HT1080 (cell line): ENCODE results near the gene TMEM163. TPM values are rescaled to one million over a fixed set of nuclear protein-coding genes. Genes with fewer than 3 reads are reported as not detected.
A peak's percentile ranks its signal among the peaks of the same experiment; 100 is the strongest.

Experiments
- DNase-seq: peaks from one replicate; pipeline ENCODE4 v3.0.0-alpha.2; 2015; ENCODE audit warnings: low read depth
- total RNA-seq: library from RNA; depleted of rRNA; stranded (reverse); fragments of >200 nt; shearing (Covaris generic); gene quantifications from 2 replicates; pipeline ENCODE4 v1.2.3, GENCODE V29; 2014

TMEM163 gene
- total RNA-seq, 1 experiment from 2014 or later, result 1.0 TPM

DNA sequence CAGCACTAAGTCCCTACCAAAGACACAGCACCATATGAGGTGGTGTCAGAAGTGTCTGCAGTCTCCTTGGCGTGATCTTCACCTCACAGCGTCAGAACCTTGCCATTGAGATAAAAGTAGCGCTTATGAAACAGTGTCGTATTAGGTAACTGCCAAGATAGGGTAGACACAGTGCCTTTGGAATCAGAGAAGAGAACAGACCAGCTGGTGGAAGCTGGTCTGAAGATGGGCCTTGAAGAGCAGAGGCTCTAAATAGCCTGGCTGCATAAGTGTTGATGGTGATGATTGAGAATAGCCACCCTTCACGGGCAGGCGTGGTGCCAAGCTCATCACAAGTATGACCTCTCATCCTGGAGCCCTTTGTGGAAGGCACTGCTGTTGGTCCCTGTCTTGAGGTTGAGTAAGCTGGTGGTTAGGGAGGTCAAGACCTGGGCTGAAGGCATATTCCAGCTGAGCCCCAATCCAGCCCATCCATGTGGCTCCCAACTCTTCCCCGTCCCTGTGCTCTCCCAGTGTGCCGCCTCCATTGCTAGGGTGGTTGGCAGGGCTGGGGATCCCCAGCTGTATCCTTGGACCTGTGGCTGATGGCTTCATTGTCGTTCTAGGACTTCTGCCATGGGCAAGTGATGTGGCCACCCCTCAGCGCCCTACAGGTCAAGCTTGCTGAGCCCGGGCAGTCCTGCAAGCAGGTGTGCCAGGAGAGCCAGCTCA, 277.5 kb downstream of the TMEM163 start:
- no peak for DNase-seq

- DNase-seq, result no peak
Measured at GRCh38 chr2:134440336-134440909, 278.4 kb downstream of the TMEM163 start.

DNA sequence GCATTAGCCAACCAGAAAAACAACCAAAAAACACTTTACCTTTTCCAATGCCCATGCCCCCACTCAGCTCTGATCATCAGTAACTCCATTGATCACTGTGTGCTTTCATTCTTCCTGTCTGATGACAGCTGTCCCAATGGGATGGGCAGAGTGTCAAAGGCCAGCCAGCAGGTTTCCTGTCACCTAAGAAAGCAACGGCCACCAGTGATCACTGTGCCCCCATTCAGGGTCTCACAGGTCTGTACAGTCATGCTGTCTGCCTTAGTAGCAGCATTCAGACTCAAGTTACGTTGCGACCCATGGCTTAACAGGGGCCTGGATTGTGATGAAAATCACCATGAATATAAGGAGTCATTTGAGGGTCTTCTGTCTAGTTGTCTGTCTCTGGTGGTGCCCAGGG, 280.4 kb downstream of the TMEM163 start:
- DNase-seq, result no peak

DNA sequence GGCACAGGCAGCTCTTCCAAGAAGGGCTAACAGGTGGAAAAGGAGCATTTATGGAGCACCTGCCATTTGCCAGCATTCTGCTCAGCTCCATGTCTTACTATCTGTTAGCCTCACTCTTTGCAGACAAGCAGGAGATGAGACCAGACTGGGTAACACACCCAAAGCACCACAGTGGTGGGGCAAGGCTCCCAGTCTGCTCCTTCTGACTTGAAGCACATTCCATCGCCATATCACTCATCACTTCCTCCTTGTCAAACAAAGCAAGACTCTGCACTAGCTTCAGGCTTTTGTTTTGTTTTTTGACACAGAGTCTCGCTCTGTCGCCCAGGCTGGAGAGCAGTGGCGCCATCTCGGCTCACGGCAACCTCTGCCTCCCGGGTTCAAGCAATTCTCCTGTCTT, 282.1 kb downstream of the TMEM163 start:
- DNase-seq, result peak; percentile 49

DNA sequence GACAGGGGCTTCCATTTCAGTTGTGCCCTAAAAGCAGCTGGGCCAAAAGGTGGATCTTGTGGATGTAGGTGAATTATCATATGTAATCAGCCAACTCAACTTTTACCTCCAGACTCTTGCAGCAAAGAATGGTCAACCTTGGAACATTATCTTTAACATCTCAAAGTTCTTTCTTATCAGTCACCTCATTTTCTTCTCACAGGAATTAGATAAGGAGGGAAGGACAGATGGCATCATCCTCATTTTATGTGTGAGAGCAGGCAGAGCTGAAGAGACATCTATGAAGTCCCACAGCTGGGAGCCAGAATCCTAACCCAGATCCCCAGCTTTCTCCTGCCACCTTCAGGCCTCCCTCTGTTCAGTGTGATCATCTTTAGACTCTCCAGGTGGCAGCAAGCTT, 282.9 kb downstream of the TMEM163 start:
- no peak for DNase-seq

DNA sequence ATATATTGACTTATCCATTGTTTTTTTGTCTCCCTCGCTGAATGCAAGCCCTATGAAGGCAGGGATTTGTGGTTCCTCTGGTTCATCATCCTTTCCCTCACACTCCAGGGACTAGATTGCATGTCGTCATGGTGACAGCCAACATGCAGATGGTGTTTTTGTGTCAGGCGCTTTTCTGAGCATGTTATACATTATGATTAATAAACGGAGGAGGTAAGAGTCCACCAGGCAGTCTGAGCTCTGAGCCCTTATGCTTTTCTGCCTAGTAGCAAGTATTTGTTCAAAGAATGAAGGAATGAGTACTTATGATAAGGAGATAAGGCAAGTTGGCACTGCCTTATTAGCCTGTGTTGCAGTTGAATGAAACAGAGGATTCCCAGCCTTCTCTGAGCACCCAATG, 283.3 kb downstream of the TMEM163 start:
- DNase-seq, result no peak

- no peak for DNase-seq
Measured at GRCh38 chr2:134433979-134434378, 284.8 kb downstream of the TMEM163 start.

- DNase-seq, result no peak
Measured at GRCh38 chr2:134433469-134433868, 285.3 kb downstream of the TMEM163 start.

GRCh38 chr2:134432435-134432883, 286.3 kb downstream of the TMEM163 start:
- no peak for DNase-seq

DNA sequence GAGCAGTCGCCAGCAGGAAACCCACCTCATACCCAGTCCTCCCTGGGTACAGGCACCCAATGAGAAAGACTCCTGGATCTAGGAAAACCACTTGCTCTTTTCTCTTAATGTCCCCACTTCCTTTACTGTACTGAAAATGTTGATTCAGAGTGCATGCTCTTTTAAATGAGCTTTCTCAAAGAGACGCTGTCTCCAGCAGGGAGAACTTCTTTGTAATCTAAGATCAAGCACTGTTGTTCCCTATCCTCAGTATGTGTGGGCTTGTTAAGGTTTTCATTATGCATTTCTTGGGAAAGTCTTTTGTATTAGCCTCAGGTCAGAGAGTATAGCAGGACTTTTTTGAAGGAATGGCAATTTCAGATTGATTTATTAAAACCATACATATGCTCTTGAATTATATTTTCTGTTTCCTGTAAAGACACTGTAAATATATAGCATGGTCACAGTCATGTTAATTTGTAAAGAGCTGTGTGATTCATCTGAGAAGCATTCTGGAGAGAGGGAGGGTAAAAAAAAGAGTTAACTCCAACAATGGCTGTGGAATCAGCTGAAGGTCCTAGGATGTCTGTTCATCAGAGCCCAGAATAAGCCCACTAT, 286.9 kb downstream of the TMEM163 start:
- peak; percentile 70 for DNase-seq

GRCh38 chr2:134429886-134430285, 288.9 kb downstream of the TMEM163 start:
- DNase-seq, result no peak

GRCh38 chr2:134426721-134427120, 292.1 kb downstream of the TMEM163 start:
- no peak for DNase-seq

- DNase-seq, result peak; percentile 76
Measured at GRCh38 chr2:134425724-134426496, 292.9 kb downstream of the TMEM163 start.

DNA sequence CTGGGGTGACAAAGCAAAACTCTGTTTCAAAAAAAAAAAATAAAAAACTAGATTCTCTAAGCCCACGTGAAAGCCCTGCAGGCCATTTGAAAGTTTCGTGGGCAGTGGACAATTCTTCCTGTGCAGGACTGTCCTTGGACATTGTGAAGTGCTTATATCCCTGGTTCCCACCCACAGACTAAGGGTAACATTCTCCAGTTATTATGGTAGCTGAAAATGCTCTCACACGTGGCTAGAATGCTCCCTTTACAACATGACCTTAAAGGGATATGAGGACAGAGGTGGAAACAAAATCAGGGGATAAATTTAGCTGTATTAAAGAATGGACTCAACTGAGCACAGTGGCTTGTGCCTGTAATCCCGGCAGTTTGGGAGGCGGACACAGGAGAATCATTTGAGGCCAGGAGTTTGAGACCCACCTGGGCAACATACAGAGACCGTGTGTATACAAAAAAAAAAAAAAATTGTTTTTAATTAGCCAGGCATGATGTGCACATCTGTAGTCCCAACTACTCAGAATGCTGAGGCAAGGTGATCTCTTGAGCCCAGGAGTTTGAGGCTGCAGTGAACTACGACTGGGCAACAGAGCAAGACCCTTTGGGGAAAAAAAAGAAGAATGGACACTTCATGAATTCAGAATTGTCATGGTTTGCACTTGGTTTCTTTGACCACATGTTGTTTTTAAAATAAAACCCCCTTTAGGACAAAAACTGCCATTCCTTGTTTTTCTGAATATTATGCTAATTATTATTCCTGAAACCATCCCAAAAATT, 297.1 kb downstream of the TMEM163 start:
- DNase-seq, result no peak

DNA sequence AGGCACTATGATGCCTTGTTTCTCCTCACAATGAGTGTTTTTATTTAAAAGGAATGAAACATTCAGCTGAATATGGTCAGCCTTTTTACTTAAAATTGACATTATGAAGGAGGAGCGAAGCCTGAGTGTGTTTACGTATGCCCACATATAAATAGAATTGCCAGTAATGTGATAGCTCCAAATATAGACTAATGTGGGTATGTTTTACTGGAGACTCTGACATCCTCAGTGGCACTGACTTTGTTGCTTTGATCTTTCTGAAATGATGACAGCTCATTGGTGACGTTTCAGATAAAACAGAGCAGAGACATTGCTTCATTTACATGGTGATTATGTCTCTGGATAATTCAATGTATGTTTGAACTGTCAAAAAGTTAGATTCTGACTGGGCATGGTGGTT, 297.9 kb downstream of the TMEM163 start:
- DNase-seq, result no peak

GRCh38 chr2:134420259-134420658, 298.5 kb downstream of the TMEM163 start:
- DNase-seq, result no peak

- DNase-seq, result no peak
Measured at GRCh38 chr2:134417968-134418582, 300.7 kb downstream of the TMEM163 start.

- DNase-seq, result peak; percentile 78
Measured at GRCh38 chr2:134416637-134417036, 302.2 kb downstream of the TMEM163 start.

DNA sequence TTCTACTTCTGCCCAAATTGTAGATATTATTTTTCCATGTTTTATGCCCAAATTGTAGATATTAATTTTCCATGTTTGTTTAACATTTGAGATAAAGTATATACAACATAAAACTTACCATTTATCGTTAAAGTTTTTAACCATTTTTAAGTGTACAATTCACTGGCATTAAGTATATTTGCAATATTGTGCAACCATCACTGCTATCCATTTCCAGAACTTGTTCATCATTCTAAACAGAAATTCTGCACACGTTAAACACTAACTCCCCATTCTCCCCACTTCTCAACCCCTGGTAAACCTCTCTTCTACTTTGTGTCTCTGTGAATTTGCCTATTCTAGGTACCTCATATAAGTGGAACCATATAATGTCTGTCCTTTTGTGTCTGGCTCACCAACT, 302.8 kb downstream of the TMEM163 start:
- DNase-seq, result no peak

GRCh38 chr2:134413912-134414311, 304.9 kb downstream of the TMEM163 start:
- no peak for DNase-seq

DNA sequence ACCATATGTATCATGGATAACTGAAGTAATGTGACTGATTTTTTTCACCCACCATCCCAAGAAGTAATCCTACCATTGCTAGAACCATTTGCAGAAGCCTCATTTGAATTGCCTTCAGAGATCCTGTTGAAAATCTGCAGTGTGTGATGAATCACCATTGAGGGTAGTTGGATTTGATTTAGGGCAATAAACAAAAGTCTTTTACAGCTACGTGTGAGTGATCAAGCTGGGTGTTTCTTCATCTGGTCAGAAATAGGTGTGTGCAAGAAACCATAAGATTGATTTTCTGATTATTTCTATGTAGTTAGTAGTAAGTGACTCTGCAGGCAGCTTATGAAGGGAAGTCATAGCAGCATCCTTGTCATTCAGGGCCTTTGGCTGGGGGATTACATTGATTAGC, 305.4 kb downstream of the TMEM163 start:
- no peak for DNase-seq
